AG09309 (cell line): Measurements from ENCODE around the gene RHBDF1.

Source experiments
- DNase-seq: peaks from one replicate; pipeline ENCODE4 v3.0.0-alpha.2; 2010; ENCODE audit warnings: low read depth
- H3K4me3 ChIP-seq: 2 replicates; pipeline ENCODE4 v1.5.1; 2011; ENCODE audit warnings: mild to moderate bottlenecking, low read depth, low read length, moderate library complexity; ENCODE audit not compliant: control insufficient read depth
- TF ChIP-seq, protein P1 (sequence below): IDR thresholded peaks from 2 replicates; pipeline ENCODE4 v1.5.1; 2011; ENCODE audit warnings: mild to moderate bottlenecking, low read depth, low read length, inconsistent platforms; ENCODE audit not compliant: insufficient read depth, control insufficient read depth; ENCODE audit errors: missing control alignments

RHBDF1 gene

GRCh38 chr16:72561-73548, at the start of gene RHBDF1:
Gene RHBDF1, minus strand, starts transcription at chr16:72631. Its CDS starts 7,616 bp downstream, at chr16:65015.
- peak within 1 kb of the TSS; percentile 87 for H3K4me3 ChIP-seq
- no peak for DNase-seq
- TF ChIP-seq, protein P1, sequence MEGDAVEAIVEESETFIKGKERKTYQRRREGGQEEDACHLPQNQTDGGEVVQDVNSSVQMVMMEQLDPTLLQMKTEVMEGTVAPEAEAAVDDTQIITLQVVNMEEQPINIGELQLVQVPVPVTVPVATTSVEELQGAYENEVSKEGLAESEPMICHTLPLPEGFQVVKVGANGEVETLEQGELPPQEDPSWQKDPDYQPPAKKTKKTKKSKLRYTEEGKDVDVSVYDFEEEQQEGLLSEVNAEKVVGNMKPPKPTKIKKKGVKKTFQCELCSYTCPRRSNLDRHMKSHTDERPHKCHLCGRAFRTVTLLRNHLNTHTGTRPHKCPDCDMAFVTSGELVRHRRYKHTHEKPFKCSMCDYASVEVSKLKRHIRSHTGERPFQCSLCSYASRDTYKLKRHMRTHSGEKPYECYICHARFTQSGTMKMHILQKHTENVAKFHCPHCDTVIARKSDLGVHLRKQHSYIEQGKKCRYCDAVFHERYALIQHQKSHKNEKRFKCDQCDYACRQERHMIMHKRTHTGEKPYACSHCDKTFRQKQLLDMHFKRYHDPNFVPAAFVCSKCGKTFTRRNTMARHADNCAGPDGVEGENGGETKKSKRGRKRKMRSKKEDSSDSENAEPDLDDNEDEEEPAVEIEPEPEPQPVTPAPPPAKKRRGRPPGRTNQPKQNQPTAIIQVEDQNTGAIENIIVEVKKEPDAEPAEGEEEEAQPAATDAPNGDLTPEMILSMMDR: no peak

DNA sequence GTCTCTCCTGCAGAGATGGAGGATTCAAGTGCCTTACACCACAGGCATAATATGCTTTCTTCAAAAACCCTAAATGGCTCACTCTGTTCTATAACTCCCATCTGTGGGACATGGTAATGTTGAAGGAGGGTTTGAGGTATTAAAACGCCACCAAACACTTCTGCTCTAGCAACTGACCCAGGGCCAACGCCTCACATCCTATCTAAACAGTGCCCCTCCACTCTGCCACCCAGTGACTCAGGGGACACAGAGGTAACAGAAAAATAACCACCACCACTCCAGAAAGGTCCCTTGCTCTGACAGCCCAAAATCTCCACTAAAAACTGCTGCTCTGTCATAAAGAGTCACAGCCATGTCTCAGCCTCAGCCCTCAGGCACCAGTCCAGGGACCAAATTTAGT, 48.3 kb upstream of the RHBDF1 start:
- TF ChIP-seq, protein P1: no peak
- DNase-seq: no peak
- H3K4me3 ChIP-seq: no peak overlapping the region

DNA sequence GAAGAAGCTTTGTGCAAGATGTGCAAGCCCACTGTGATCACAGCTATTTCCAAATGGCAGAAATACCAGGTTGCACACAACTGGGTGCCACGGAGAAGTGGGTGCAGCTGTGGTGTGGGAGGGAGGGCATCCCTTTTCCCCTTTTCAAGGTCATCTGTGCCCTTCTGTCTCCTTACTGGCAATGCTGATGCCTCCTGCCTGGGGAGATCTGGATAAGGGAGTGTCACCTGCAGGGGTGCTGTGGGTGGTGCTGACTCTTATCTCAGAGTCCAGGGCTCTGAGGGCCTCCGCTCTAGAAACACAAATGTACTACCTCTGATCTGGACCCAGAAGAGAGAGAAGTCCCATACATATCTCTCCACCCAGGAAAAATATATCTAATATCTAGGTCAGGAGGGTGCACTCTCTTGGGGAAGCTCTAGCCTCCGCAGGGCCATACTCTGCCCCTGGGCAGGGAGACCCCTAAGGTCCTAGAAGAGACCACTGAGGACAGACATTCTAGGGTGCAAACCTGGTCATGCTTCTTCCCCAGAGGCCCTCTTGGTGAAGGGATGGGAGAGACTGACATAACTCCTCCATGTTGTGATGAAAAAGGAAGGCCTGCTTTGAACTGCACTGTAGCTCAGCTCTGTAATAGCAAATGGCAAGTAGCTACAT, 47.5 kb upstream of the RHBDF1 start:
- TF ChIP-seq, protein P1: no peak
- H3K4me3 ChIP-seq: no peak overlapping the region
- no peak for DNase-seq

GRCh38 chr16:119295-119694, 46.9 kb upstream of the RHBDF1 start:
- H3K4me3 ChIP-seq: no peak overlapping the region
- no peak for DNase-seq
- TF ChIP-seq, protein P1: no peak

- DNase-seq: no peak
- TF ChIP-seq, protein P1: no peak
- no peak overlapping the region for H3K4me3 ChIP-seq
Observed at GRCh38 chr16:118857-119256, 46.4 kb upstream of the RHBDF1 start.

GRCh38 chr16:117379-118365, 45.2 kb upstream of the RHBDF1 start:
- TF ChIP-seq, protein P1: peak; percentile 70
- no peak overlapping the region for H3K4me3 ChIP-seq
- DNase-seq: no peak
